HG03039 (cell line): ENCODE measurements around the gene ABCD1.

Source experiments
- ATAC-seq: cut with Tn5 transposase; IDR thresholded peaks from one replicate; pipeline ENCODE4 v1.9.1; 2021; ENCODE audit warnings: mild to moderate bottlenecking, moderate library complexity; ENCODE audit not compliant: unreplicated experiment

ABCD1 gene

DNA sequence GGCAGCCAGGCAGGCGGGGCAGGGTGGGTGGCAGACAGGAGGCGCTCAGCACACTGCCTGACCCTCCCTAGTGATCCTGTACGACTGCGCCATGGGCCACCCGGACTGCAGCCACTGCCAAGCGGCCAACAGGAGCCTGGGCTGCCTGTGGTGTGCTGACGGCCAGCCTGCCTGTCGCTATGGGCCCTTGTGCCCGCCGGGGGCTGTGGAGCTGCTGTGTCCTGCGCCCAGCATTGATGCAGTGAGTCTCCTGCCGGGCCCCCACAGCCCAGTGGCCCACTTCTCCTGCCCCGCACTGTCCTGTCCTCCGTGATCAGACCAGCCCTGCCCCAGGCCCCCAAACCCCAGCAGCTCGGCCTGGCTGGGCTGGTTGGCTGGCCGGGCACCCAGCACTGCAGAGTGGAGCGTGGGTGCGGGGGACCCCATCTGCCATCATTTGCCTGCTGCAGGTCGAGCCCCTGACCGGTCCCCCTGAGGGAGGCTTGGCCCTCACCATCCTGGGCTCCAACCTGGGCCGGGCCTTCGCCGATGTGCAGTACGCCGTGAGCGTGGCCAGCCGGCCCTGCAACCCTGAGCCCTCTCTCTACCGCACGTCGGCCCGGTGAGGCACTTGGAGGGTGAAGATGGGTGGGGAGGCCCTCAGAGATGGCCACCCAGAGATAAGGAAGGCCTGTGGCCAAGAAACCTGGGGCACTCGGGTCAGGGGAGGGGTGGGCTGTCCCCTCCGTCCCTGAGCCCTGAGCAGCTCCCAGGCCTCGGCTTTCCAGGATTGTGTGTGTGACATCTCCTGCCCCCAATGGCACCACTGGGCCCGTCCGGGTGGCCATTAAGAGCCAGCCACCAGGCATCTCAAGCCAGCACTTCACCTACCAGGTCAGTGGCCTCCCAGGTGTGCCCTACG, 47.0 kb downstream of the ABCD1 start:
- no peak for ATAC-seq

DNA sequence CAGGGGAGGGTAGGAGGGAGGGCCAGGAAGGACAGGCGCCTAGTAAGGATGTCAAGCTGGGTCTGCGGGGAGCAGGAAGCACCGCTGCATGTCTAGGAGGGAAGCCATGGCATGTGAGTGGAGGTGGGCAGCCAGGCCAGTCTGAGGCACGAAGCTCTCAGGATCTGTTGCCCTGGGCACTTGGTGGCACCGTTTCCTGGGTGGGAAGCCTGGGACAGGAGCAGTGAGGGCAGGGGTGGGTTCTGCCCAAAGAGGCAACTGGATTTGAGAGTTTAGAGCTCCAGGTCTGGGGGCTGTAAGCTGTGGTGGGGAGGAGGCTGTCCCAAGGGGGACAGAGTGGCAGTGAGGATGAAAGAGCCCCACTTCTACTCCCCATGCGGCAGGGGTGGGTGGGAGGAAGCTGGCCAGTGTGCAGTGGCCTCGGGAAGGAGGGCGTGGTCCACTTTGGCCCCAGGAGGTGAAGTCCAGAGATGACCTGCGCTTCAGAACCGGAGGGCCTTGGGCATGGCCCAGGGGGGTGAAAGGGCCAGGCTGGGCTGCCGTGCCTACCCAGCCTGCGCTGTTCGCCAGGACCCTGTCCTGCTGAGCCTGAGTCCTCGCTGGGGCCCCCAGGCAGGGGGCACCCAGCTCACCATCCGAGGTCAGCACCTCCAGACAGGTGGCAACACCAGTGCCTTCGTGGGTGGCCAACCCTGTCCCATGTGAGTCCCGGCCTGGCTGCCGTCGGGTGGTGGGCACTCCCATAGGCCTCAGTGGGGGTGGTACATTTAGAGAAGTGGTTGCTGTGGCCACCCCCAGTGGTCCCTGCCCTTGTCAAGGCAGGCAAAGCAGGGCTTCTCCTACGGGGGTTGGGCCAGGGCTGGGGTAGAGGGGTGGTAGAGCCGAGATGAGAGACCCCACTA, 47.9 kb downstream of the ABCD1 start:
- no peak for ATAC-seq

DNA sequence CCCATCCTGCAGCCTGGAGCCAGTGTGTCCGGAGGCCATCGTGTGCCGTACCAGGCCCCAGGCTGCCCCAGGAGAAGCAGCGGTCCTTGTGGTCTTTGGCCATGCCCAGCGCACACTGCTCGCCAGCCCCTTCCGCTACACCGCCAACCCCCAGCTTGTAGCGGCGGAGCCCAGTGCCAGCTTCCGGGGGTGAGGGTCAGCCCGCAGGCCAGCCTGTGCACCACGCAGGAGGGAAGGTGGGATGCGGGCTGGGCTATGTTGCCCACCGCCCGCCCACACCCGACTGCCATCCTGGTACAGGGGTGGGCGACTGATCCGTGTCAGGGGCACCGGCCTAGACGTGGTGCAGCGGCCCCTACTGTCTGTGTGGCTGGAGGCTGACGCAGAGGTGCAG, 48.6 kb downstream of the ABCD1 start:
- no peak for ATAC-seq

DNA sequence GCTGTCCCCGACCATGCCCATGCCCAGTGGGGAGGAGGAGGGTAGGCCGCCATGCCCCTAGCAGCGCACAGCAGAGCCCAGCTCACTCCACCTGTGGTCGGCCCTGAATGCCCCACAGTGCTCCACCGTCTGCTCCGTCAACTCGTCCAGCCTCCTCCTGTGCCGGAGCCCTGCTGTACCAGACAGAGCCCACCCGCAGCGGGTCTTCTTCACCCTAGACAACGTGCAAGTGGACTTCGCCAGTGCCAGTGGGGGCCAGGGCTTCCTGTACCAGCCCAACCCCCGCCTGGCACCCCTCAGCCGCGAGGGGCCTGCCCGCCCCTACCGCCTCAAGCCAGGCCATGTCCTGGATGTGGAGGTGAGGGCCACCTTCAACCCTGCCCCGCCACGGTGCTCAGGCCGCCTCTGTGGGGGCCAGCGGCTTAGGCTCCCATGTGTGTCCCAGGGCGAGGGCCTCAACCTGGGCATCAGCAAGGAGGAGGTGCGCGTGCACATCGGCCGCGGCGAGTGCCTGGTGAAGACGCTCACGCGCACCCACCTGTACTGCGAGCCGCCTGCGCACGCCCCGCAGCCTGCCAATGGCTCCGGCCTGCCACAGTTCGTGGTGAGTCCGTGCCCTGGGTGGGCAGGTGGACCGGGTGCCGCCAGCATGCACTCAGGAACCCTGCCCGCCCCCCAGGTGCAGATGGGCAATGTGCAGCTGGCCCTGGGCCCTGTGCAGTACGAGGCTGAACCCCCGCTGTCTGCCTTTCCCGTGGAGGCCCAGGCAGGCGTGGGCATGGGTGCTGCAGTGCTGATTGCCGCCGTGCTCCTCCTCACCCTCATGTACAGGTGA, 49.3 kb downstream of the ABCD1 start:
- no peak for ATAC-seq

DNA sequence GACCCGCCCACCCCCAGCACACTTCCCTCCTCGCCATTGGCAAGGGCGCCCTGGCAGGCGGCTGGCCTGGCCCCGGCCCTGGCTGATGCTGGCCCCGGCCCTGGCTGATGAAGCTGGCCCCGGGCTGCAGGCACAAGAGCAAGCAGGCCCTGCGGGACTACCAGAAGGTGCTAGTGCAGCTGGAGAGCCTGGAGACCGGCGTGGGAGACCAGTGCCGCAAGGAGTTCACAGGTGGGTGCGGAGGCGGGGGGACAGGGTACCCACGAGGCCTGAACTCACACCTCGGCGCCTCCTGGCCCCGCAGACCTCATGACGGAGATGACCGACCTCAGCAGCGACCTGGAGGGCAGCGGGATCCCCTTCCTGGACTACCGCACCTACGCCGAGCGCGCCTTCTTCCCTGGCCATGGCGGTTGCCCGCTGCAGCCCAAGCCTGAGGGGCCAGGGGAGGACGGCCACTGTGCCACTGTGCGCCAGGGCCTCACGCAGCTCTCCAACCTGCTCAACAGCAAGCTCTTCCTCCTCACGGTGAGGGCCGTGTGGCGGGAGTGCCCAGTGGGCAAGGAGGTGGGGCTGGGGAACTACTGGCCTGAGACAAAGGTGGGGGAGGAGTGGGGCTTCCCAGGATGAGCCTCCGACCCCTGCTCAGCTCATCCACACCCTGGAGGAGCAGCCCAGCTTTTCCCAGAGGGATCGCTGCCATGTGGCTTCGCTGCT, 50.1 kb downstream of the ABCD1 start:
- ATAC-seq, result no peak

DNA sequence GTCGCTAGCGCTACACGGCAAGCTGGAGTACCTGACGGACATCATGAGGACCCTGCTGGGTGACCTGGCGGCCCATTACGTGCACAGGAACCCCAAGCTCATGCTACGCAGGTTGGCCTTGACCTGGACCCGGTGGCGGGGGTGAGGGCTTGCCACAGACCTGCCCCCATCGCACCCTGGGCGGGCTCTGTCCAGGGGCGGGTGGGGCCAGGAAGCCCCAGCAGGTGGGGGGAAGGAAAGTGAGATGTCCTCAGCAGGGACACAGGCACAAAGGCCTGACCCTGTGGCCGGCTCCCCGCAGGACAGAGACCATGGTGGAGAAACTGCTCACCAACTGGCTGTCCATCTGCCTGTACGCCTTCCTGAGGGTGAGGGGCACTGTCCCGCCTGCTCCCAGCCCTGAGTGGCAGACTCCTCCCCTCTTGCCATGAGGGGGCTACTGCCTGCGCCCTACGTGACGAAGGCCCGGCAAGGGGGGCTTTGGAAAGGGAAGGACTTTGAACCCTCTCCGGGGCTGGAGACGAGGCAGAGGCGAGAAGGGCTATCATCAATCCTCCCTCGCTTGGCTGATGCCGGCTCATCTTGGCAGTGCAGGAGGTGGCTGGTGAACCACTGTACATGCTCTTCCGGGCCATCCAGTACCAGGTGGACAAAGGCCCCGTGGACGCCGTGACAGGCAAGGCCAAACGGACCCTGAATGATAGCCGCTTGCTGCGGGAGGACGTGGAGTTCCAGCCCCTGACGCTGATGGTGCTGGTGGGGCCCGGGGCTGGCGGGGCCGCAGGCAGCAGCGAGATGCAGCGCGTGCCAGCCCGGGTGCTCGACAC, 50.9 kb downstream of the ABCD1 start:
- ATAC-seq, result no peak

DNA sequence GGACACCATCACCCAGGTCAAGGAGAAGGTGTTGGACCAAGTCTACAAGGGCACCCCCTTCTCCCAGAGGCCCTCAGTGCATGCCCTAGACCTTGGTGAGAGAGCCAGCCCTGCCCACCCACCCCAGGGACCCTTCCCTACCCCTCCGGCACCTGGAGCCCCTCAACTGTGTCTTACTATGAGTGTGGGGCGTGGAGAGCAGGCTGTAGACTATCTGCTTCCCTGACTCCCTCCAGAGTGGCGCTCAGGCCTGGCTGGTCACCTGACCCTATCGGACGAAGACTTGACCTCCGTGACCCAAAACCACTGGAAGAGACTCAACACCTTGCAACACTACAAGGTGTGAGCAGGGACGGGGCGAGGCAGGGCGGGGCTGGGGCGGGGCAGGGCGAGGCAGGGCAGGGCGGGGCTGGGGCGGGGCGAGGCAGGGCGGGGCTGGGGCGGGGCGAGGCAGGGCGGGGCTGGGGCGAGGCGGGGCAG, 51.5 kb downstream of the ABCD1 start:
- ATAC-seq, result no peak

DNA sequence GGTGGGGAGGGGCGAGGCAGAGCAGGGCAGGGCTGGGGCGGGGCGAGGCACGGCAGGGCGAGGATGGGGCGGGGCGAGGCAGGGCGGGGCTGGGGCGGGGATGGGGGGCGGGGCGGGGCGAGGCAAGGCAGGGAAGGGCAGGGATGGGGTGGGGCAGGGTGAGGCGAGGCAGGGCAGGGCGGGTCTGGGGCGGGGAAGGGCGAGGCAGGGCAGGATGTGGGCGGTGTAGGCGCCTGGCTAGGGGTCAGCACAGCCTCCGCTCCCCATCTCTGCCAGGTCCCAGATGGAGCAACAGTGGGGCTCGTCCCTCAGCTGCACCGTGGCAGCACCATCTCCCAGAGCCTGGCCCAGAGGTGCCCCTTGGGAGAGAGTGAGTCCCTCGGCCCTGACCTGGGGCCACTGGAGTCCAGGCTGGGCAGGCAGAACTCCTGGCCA, 52.0 kb downstream of the ABCD1 start:
- no peak for ATAC-seq

DNA sequence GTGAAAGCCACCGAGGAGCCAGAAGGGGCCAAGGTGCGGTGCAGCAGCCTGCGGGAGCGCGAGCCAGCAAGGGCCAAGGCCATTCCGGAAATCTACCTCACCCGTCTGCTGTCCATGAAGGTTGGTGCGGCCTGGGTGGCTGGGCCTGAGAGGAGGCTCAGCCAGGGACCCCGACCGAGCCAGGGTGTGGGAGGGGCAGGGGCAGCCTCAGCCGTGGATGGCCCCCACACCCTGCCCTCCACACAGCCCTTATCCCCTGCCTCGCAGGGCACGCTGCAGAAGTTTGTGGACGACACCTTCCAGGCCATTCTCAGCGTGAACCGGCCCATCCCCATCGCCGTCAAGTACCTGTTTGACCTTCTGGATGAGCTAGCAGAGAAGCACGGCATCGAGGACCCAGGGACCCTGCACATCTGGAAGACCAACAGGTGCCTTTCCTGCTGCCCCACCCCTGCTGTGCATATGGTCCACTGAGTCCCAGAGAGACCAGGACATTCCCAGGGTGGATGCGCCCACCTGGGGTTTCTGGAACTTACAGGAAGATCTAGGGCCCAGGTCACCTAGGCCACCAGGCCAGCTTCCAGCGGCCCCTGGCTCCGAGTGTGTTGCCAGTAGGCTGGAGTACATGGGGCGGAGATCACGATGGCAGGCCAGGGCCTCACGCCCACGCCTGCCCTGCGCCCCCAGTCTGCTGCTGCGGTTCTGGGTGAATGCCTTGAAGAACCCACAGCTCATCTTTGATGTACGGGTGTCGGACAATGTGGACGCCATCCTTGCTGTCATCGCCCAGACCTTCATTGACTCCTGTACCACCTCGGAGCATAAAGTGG, 52.8 kb downstream of the ABCD1 start:
- no peak for ATAC-seq

DNA sequence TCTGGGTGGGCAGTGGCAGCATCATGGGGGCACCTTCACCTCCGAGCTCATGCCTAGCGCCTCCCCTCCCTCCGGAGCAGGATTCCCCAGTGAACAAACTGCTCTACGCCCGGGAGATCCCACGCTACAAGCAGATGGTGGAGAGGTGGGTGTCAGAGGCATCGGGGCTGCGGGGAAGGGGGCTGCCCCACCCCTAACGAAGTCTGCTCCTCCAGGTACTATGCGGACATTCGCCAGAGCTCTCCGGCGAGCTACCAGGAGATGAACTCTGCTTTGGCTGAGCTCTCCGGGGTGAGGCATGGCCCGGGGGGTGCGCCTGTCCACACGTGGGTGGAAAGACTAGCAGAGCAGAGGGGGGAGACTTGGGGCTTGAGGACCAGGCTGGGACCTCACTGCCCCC, 53.5 kb downstream of the ABCD1 start:
- ATAC-seq, result no peak

DNA sequence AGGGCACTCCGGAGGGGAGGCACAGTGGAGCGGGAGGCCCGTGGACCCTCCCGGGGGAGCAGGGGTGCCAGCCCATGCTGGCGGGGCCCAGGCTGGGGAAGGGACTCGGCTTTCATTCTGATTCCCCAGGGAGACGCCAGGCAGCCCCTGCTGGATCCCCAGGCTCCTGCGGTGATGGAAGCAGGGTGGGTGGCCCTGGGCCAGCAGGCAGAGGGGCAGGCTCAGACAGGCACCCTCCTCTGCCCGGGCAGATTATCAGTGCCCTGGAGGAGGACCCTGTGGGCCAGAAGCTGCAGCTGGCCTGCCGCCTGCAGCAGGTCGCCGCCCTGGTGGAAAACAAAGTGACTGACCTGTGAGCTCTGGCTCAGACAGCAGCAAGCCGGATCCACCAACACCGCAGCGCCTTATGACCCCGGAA, 54.0 kb downstream of the ABCD1 start:
- no peak for ATAC-seq

DNA sequence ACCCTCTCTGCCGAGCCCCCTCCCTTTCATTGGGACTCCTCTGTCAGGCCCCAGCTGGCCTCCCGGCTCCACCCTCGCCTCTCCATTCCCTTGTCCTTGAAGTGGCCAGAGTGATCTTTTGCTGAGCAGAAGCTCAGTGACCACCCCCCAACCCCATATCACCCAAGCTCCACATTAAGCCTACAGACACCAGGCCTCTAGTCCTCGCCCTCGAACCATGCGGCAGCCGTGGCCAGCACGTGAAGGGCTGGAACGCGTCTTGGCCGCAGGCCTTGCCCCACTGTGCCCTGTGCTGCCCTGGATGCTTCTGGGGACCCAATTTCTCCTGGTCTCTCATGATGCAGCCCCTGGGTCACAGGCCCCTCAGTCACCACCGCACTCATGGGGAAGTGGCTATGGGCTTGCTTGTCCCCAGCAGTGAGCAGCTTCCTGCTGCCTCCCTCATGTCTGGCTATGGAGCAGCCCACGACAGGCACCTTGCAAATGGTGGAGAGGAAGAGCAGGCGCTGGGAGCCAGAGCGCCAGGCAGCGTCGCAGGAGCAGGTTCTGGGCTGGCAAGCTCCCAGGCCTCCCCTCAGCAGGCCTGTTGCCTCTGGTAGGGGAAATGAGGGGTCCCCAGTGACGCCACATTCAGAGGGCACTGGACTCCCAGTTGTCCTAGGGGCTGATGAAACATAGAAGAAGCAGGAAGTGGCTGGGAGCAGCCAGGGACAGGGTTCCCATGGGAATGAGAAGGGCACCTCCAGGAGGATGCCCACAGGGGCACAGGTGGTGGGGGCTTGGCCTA, 55.4 kb downstream of the ABCD1 start:
- ATAC-seq, result no peak

DNA sequence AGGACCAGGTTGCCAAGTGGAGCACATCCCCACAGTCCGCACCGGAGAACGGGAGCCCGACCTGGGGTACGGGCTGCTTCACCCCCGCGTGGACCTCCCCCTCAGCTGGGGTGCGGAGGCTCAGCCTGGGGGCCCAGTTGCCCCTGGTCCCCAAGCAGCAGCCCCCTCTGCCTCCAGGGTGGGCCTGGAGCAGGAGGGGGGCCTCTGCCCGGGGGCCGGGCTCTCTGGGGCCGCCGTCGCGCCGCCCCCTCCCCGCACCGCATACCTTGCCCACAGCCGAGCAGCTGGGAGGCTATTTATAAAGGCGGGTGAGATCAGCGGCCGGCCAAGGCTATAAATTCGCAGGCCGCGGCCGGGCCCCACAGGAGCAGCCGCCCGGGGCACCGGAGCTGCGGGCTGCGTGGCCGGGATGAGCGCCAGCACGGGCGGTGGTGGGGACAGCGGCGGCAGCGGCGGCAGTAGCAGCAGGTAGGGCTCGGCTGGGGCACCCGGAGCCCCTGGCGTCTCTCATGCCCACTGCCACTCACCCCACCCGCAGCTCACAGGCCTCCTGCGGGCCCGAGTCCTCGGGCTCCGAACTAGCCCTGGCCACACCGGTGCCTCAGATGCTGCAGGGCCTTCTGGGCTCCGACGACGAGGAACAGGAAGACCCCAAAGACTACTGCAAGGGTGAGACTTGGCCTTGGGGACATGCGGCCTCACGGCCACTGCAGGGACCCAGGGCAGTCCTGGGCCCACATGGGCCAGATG, 56.2 kb downstream of the ABCD1 start, which contains the start of gene SRPK3:
SRPK3 (plus strand) TSS at position 364 of the 750 bp plus-strand sequence; CDS start at position 410, 46 bp downstream.
- ATAC-seq, result no peak

DNA sequence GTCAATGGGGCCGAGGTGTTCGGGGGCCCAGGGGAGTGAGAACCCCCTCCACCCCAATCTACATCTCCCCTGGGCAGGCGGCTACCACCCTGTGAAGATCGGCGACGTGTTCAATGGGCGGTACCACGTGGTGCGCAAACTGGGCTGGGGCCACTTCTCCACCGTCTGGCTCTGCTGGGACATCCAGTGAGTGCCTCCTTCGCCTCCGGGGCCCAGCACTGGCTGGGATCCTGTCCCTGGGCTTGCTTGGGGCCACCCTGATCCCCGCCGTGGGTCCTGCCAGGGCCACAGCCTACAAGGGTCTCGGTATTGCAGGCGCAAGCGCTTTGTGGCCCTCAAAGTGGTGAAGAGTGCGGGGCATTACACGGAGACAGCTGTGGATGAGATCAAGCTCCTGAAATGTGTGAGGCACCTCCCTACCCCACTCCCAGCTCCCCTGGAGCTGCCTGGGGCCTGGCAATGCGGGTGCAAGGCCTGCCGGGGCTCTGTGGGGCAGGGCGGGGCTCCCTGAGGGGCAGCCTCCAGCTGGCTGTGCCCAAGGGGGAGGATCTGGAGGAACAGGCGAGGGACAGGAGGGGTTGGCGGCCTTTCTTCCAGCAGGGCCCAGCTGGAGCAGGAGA, 56.9 kb downstream of the ABCD1 start:
- no peak for ATAC-seq

DNA sequence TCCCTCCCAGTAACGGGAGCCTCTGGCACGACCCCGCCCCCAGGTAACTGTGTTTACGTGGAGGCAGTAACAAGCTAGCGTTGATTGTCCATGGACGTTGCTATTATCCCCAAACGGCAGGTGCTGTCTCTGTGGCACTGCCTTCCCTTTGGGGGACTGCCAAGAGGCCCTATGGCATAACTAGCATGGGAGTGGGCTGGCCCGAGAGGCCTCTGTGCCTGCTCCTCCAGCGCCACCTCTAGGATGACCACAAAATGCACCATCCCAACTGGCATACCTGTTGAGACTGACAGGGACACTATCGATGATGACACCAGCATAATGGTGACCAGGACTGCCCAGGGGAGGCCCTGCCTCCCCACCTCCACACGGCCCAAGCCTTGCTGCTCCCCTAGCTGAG, 57.7 kb downstream of the ABCD1 start:
- ATAC-seq, result no peak

DNA sequence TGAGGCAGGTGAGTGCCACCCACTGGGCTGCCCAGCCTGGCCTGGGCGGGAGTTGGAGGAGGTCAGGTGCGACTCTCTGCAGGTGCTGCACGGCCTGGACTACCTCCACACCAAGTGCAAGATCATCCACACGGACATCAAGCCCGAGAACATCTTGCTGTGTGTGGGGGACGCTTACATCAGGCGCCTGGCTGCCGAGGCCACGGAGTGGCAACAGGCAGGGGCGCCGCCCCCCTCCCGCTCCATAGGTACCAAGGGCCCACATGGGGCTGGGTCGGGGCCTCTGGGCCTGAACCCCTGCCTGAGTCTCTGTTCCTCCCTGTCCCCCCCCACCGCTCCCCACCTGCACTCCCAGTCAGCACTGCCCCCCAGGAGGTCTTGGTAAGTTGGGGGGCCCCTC, 58.2 kb downstream of the ABCD1 start:
- no peak for ATAC-seq
